Ishikawa (cell line): ENCODE data around the gene SLC25A41.

Source experiments
- CEBPB ChIP-seq: IDR thresholded peaks from 2 replicates; pipeline ENCODE4 v1.6.1; 2012
- CREB1 ChIP-seq: IDR thresholded peaks from 2 replicates; pipeline ENCODE4 v1.6.1; 2012; ENCODE audit warnings: low read depth
- EGR1 ChIP-seq: IDR thresholded peaks from 2 replicates; pipeline ENCODE4 v1.6.1; 2012
- EP300 ChIP-seq: IDR thresholded peaks from 2 replicates; pipeline ENCODE4 v1.6.1; 2012; ENCODE audit warnings: borderline replicate concordance
- FOXM1 ChIP-seq: IDR thresholded peaks from 2 replicates; pipeline ENCODE4 v1.6.1; 2012; ENCODE audit warnings: low read depth, borderline replicate concordance
- MAX ChIP-seq: IDR thresholded peaks from 2 replicates; pipeline ENCODE4 v1.6.1; 2012
- NFIC ChIP-seq: IDR thresholded peaks from 2 replicates; pipeline ENCODE4 v1.6.1; 2012
- RAD21 ChIP-seq: IDR thresholded peaks from 2 replicates; pipeline ENCODE4 v1.6.1; 2012; ENCODE audit warnings: low read depth
- REST ChIP-seq: IDR thresholded peaks from 2 replicates; pipeline ENCODE4 v1.6.1; 2012; ENCODE audit warnings: low read depth, mild to moderate bottlenecking
- TAF1 ChIP-seq: IDR thresholded peaks from 2 replicates; pipeline ENCODE4 v1.6.1; 2012; ENCODE audit warnings: low read depth, mild to moderate bottlenecking
- TCF12 ChIP-seq: IDR thresholded peaks from 2 replicates; pipeline ENCODE4 v1.6.1; 2012; ENCODE audit warnings: low read depth
- TEAD4 ChIP-seq: IDR thresholded peaks from 2 replicates; pipeline ENCODE4 v1.6.1; 2012
- USF1 ChIP-seq: IDR thresholded peaks from 2 replicates; pipeline ENCODE4 v1.6.1; 2012
- YY1 ChIP-seq: IDR thresholded peaks from 2 replicates; pipeline ENCODE4 v1.6.1; 2012; ENCODE audit warnings: low read depth
- ZBTB7A ChIP-seq: IDR thresholded peaks from 2 replicates; pipeline ENCODE4 v1.6.1; 2012; ENCODE audit warnings: low read depth

The SLC25A41 gene

DNA sequence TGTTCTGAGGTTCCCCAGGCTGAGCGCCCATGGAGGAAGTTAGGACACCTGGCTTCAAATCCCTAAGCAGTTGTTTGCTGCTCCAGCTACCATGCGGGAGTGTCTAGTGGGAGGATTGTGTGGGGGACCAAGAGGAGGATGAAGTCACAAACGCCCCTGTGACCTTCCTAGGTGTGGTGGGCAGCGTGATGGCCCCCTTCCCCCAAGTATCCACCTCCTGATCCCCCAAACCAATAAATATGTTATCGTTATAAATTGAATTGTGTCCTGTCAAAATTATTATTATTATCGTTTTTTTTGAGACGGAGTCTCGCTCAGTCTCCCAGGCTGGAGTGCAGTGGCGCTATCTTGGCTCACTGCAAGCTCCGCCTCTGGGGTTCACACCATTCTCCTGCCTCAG lies at the start of gene SLC25A41:
SLC25A41 (minus strand) TSS at position 101 of the 400 bp plus-strand sequence; CDS start at position 31, 70 bp downstream.
- TF ChIP-seq TAF1 (no peak), CEBPB (no peak), NFIC (no peak), EP300 (no peak), RAD21 (no peak), ZBTB7A (no peak), CREB1 (no peak), USF1 (no peak)

DNA sequence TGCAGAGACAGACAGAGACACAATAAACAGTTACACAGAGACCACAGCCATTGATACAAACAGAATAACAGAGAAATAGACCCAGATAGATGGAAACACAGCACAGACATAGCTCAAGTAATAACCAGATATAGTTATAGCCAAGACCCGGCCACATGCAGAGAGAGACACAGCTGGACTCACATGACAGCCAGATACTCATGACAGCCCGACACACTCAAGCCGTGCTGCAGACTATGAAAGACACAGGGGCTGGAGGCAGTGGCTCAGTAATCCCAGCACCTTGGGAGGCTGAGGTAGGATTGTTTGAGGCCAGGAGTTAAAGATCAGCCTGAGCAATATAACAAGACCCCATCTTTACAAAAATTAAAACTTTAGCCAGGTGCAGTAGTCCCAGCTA lies 49.7 kb upstream of the SLC25A41 start:
- TF ChIP-seq ZBTB7A (no peak), NFIC (no peak), CEBPB (no peak), CREB1 (no peak), YY1 (no peak), EGR1 (no peak), TEAD4 (no peak), EP300 (no peak), FOXM1 (no peak), RAD21 (no peak), TCF12 (no peak), REST (no peak), TAF1 (no peak), USF1 (no peak), MAX (no peak)

GRCh38 chr19:6482343-6482686 lies 48.8 kb upstream of the SLC25A41 start:
- TF ChIP-seq CREB1 = no peak
- no peak for TF ChIP-seq EP300
- TF ChIP-seq EGR1 = no peak
- no peak for TF ChIP-seq ZBTB7A
- TF ChIP-seq YY1 = no peak
- TF ChIP-seq FOXM1 = no peak
- TF ChIP-seq USF1 = no peak
- TF ChIP-seq NFIC = no peak
- no peak for TF ChIP-seq RAD21
- no peak for TF ChIP-seq TAF1
- TF ChIP-seq TCF12 = no peak
- TF ChIP-seq REST = no peak
- no peak for TF ChIP-seq TEAD4
- no peak for TF ChIP-seq MAX
- no peak for TF ChIP-seq CEBPB

DNA sequence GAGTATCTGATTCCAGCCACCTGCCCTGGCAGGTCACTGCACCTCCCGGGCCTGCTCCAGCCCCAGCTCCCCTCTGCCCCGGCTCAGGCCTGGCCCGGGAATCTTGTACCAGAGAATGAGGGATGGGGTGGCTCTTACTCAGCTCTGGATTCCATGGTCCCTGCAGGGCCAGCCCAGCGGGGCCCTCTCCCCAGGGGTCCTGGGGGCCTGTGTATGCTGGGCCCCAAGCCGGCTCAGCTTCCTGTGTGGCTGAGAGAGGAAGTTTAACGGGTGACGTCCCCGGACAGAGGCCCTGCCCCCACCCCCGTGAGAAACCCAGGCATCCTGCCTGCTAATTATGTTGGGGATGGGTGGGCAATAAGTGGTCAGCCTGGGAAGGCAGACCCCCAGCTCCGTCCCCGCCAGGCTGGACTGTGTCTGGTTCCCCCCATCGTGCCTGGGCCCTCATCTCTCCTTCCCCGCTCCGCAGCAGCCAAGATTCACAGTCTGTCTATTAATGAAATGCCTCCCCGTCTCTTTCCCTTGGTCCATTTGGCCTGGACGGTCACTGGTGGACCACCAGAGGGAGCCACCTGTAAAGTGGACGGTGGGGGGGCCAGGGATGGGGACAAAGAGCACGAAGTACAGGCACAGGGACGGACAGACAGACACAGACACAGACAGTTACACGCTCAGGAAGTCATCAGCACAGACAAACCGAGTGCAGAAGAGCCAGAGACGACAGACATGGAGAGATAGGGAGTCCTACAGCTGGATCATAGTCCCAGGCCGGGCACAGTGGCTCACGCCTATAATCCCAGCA lies 48.2 kb upstream of the SLC25A41 start, which contains the start of gene DENND1C:
DENND1C (minus strand) TSS at position 247 of the 802 bp plus-strand sequence; CDS start at position 155, 92 bp downstream.
- TF ChIP-seq TEAD4 (no peak), RAD21 (peak; percentile 47), MAX (no peak)

- no peak for TF ChIP-seq FOXM1
Observed at GRCh38 chr19:6480848-6481415, 47.4 kb upstream of the SLC25A41 start.
